AG20443 (cell line): Measurements from ENCODE around the gene NLGN1.

ENCODE experiments used
- DNase-seq: peaks from one replicate; pipeline ENCODE4 v3.0.0; 2012; ENCODE audit warnings: low spot score, mixed read lengths

Gene NLGN1

DNA sequence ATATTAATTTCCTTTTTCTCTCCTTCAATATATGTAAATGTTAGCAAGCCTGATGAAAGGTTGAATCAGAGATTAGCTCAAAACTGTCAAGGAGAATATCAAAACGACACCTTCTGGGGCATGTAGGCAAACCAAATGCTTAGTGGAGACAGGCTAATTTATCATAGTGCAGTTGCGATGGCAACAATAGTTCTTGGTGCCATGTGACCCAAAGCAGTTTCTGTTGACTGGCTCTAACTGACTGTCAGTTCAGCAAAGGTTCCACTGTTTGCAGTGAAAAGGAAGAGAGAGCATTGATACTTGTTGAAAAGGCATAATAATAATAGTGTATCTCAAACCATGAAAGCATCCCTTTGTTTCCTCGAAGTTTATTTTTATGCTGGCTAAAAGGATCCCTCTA lies 513.9 kb downstream of the NLGN1 start:
- no peak for DNase-seq

- no peak for DNase-seq
These were observed 514.6 kb downstream of the NLGN1 start for GRCh38 chr3:173912126-173912525.

GRCh38 chr3:173913397-173913796 lies 515.9 kb downstream of the NLGN1 start:
- peak; percentile 53 for DNase-seq

DNA sequence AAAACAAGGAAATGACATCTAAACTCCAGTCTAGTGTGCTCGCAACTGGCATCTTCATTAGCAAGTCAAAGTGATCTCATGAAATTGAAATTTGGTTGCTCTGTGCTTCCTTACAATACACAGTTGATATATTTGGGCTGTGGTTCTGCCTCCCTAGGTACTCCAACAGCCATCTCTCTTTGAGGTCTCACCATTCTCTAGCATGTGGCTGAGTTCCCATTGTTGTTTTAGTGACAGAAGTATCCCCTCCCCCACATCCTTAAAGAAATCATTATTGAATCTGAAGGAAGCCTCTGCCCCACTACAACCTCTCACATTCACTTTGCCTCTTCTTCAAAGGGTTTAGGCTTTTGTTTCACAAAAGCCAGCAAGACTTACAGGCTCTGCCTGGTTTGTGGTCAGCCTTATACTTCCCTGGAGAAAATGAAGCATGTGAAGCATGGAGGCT lies 516.5 kb downstream of the NLGN1 start:
- no peak for DNase-seq

DNA sequence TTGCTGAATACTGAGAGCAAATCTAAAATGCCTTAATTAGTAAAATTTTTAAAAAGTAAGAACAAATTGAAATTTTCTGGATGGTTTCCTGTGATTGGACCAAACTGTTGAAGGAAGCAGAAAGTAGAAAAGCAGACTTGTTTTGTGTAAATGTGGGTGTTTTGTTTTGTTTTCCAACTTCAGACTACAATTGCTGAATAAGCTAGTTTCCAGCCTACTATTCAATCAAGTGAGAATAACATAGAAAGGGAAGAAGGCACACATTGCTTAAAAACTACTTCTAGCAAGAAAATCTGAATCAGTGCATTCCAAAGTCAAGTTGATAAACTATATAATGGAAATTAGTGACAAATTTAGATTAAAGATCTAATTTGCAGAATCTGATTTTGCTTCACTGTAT lies 519.3 kb downstream of the NLGN1 start:
- no peak for DNase-seq

- no peak for DNase-seq
These were observed 522.8 kb downstream of the NLGN1 start for GRCh38 chr3:173920386-173920785.

DNA sequence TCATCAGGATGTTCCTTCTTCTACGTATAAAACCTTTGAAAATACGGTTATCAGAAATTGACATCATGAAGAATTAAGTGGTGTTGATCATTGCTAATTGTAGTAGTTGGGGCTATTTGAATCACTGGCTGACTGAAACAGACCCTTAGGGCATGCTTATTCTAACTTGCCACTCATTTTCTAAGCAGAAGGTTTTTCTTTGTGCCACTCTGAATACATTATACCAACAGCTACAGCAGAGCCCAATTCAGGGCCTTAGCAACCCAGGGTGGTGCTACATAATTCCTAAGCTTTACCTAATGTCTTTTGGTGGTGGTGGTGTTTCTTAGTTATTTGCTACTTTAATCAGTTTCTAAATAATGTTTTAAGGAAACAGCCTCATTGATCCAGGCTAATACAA lies 524.2 kb downstream of the NLGN1 start:
- DNase-seq = no peak

DNA sequence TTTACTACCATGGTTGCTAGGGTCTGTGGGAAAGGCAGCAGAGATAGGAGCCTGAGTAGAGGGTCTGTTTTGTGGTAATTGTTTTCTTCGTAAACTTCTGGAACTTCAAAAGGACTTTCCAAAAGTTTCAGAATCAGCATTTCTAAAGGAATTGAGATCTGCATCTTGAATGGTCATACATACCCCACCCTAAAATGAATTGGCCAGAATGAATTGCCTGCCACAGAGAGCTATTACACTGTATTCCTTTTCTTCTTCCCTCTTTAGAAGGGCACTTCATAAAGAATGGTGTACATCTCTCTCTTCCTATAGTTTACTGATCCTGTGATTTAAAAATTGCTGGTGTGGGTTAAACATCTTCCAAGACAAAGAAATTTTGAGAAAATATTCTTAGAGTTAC lies 525.7 kb downstream of the NLGN1 start:
- DNase-seq = no peak

GRCh38 chr3:173930251-173930650 lies 532.7 kb downstream of the NLGN1 start:
- DNase-seq = no peak

DNA sequence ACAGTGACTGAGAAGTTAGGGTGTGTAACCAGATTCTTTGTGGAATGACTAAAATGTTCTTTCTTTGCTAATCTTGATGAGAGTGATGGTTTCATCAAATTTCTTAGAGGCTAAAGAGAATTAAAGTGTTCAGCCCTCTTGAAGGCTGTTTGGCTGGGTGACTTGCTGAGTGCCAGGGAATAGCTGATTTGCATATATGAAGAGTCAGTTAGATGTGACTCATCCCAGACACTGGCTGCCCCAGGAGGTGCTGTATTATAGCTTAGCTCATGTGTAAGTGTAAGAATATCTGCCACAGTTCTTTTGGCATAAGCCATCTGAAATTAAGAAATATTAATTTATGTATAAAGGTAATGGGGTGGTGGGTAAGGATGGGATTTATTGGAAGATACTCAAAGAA lies 535.1 kb downstream of the NLGN1 start:
- peak; percentile 74 for DNase-seq

DNA sequence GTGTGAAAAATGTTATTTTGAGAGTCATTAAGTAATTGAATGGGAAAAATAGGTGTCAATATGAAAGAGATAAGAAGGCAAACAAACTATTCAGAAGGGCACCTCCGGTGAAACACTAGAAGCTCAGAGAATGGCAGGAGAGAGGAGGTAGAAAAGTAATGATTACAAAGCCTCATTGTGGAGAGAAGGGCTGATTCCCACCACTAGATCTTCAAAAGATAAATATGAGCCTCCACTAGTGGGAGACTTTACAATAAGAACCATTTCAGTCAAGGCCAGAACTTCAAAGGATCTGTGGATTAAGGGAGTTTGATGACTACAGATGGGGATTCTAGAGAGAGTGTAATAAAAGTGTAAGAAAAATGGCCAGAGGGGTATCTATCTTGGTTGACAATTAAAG lies 535.6 kb downstream of the NLGN1 start:
- no peak for DNase-seq

GRCh38 chr3:173936316-173936715 lies 538.8 kb downstream of the NLGN1 start:
- DNase-seq = no peak

DNA sequence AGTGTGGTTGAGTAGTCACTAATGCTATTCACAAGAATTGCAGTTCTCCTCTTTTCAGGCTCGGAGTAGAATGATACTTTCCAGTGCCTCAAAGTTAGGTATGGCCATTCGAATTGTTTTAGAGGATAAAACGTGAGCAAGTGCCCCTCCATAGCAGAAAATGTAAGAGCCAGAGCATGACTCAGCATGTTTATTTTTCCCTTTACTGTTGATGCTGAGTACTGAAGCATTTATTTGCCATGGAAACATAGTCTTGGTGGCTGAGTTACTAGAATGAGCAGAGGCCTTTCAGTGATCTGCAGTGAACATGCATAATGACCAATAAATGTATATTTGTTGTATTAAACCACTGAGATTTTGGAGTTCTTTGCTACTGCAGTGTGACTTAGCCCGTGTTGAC lies 540.6 kb downstream of the NLGN1 start:
- peak; percentile 31 for DNase-seq

GRCh38 chr3:173938616-173939015 lies 541.1 kb downstream of the NLGN1 start:
- no peak for DNase-seq

- no peak for DNase-seq
These were observed 541.8 kb downstream of the NLGN1 start for GRCh38 chr3:173939331-173939730.

- no peak for DNase-seq
These were observed 545.7 kb downstream of the NLGN1 start for GRCh38 chr3:173943264-173943663.

- DNase-seq = no peak
These were observed 547.6 kb downstream of the NLGN1 start for GRCh38 chr3:173945170-173945569.

DNA sequence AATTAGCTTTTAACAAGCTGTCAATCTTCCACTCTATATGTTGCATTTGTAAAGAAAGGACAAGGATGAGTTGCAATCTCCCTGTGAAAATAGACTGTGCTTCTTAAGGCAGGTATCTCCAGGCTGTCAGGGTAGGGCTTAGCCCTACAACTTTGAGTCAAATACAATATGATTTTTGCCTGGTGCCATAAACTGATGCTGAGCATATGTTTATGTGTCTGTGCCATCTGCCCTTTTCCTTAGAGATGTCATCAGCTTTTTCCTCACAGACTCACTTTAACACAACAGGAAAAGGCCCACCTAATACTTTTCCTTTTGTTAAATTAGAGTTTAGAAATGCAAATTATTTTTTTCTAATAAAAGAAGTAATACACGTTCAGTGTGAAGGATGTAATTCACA lies 548.3 kb downstream of the NLGN1 start:
- DNase-seq = no peak

GRCh38 chr3:173954647-173955046 lies 557.1 kb downstream of the NLGN1 start:
- no peak for DNase-seq

GRCh38 chr3:173957646-173958045 lies 560.1 kb downstream of the NLGN1 start:
- DNase-seq = no peak

DNA sequence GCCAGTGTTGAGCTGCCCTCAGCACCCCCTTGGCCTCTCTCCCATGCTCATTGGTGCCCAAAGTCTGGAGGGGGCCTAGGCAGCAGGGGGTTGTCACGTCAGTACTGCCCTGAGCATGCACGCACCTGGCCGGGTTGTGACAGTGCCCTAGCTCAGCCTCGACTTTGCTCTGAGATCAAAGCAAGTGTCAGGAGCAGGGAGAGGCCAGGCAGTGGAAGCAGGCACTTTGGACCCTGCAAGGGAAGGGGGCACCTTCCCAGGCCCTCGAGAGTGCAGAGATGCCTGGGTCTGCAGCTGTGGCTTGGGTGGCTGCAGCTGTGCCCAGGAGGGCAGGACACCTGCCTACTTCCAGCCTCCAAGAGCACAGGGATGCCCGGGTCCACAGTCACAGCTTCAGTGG lies 561.3 kb downstream of the NLGN1 start:
- no peak for DNase-seq

DNA sequence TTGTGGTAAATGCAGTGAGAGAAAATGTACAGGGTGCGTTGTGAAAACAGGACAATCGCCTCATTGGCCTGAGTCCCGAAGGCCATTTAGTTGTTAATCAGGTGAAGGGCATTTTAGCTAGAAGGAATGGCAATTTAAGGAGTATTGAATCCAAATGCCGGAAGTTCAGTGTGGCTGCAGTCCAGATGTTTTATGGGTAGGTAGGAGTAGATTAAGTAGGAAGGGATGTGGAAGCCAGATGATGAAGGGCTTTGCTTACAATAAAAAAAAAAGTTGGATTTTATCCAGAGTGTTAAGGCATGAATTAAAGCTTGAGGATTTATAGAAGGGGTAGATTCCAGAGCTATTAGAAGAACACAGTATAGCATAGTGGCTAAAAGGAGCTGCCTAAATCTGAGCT lies 572.7 kb downstream of the NLGN1 start:
- DNase-seq = no peak

DNA sequence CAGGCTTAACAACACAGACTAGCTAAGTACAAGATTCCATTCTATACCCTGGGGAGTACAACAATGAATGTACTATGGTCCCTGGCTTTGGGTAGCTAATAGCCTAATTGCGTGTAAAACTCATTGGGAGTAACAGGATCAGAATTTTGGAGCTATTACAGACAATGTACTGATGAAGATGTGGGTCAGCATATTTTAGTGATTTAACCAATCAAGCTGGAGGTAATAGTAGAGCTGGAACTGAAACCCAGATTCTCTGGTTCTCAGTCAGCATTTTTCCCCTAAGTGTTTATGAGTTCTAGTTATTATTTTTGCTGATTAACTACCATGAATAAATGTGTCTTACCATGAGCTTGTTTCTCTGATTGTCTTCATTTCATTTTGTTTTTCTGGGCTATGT lies 578.7 kb downstream of the NLGN1 start:
- DNase-seq = peak; percentile 29

DNA sequence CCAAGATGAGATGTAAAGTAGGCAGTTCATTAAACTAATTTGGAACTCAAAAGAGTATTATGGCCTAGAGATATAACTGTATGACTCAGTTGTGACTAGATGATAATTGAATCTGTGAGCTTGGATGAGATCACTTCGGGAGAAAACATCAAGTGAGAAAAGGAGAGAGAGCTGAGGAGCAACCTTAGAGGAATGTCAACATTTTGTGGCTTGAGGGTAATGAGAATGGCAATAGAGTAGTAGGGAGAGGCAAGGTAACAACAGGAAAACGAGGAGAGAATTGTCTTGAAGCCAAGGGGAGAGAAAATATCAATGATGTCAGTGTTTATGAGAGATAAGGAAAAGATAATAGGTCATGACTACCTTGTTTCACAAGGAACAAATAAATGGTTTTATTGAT lies 580.2 kb downstream of the NLGN1 start:
- DNase-seq = peak; percentile 43

- DNase-seq = peak; percentile 24
These were observed 585.8 kb downstream of the NLGN1 start for GRCh38 chr3:173983343-173983742.
